Smooth muscle cell (in vitro differentiated cells): Measurements from ENCODE around the gene INPP4B. TPM values are rescaled to one million over a fixed set of nuclear protein-coding genes. Genes with fewer than 3 reads are reported as not detected.
A peak's percentile ranks its signal among the peaks of the same experiment; 100 is the strongest.

Source experiments
- DNase-seq: peaks from one replicate; lab custom pipeline; 2025; ENCODE audit not compliant: unreplicated experiment; lab: John Stamatoyannopoulos, UW
- H2AFZ ChIP-seq: fragments of 200-600 bp; sonication (generic); 2 replicates; pipeline ENCODE4 v1.6.0; 2016; ENCODE audit warnings: antibody characterized with exemption, low read depth, mild to moderate bottlenecking
- H3F3A ChIP-seq: fragments of 200-600 bp; sonication (generic); 2 replicates; pipeline ENCODE4 v1.6.0; 2017; ENCODE audit warnings: antibody characterized with exemption, low read depth
- H3K27ac ChIP-seq: fragments of 200-600 bp; sonication (generic); 2 replicates; pipeline ENCODE4 v1.5.1; 2016; ENCODE audit warnings: low read depth, mild to moderate bottlenecking
- H3K27me3 ChIP-seq: fragments of 200-600 bp; sonication (generic); 2 replicates; pipeline ENCODE4 v1.6.1; 2016; ENCODE audit warnings: low read depth, mild to moderate bottlenecking
- H3K36me3 ChIP-seq: fragments of 200-600 bp; sonication (generic); 2 replicates; pipeline ENCODE4 v1.5.1; 2016; ENCODE audit warnings: low read depth
- H3K4me1 ChIP-seq: fragments of 200-600 bp; sonication (generic); 2 replicates; pipeline ENCODE4 v1.5.1; 2016; ENCODE audit warnings: low read depth
- H3K4me2 ChIP-seq: fragments of 200-600 bp; sonication (generic); 2 replicates; pipeline ENCODE4 v1.6.0; 2016; ENCODE audit warnings: mild to moderate bottlenecking
- H3K4me3 ChIP-seq: fragments of 200-600 bp; sonication (generic); 2 replicates; pipeline ENCODE4 v1.5.1; 2016; ENCODE audit warnings: mild to moderate bottlenecking
- H3K79me2 ChIP-seq: fragments of 200-600 bp; sonication (generic); 2 replicates; pipeline ENCODE4 v1.6.0; 2016; ENCODE audit warnings: low read depth, mild to moderate bottlenecking
- H3K9ac ChIP-seq: fragments of 200-600 bp; sonication (generic); 2 replicates; pipeline ENCODE4 v1.6.0; 2016; ENCODE audit warnings: low read depth
- H3K9me3 ChIP-seq: fragments of 200-600 bp; sonication (generic); replicated peaks from 2 replicates; pipeline ENCODE4 v1.5.1; 2016; ENCODE audit warnings: low read depth
- H4K20me1 ChIP-seq: fragments of 200-600 bp; sonication (generic); 2 replicates; pipeline ENCODE4 v1.6.0; 2016; ENCODE audit warnings: low read depth
- CTCF ChIP-seq: fragments of 200-600 bp; sonication (generic); IDR thresholded peaks from 2 replicates; pipeline ENCODE4 v1.5.1; 2017; ENCODE audit warnings: borderline replicate concordance, mild to moderate bottlenecking, antibody characterized with exemption; ENCODE audit not compliant: insufficient read depth, poor library complexity, severe bottlenecking
- WGBS: methylation state at CpG from one replicate; pipeline ENCODE4 v1.1.7; 2016; ENCODE audit warnings: low lambda C conversion rate; 5-methylcytosine and 5-hydroxymethylcytosine counted together
- polyA plus RNA-seq: library from polyadenylated mRNA; unstranded; fragments of >200 nt; fragmentation: Nextera tagmentation; extraction: Ambion mirVana; gene quantifications from 2 replicates; pipeline ENCODE4 v1.2.1, GENCODE V29; 2016
- total RNA-seq: library from RNA; depleted of rRNA; stranded (reverse); fragments of >200 nt; gene quantifications from 2 replicates; pipeline ENCODE4 v1.2.3, GENCODE V29; 2014

INPP4B gene
- total and polyA plus RNA-seq, 2 experiments from 2014 or later: 2.0 to 10.9 TPM

GRCh38 chr4:142307857-142308256, 538.2 kb downstream of the INPP4B start:
- Histone ChIP-seq H3K27ac (no peak overlapping the region), H3K4me1 (no peaks in the 10 kb centered on the region), H3K27me3 (no peaks in the 10 kb centered on the region), H4K20me1 (no peaks in the 10 kb centered on the region), H3K4me3 (no peak overlapping the region), H2AFZ (no peak overlapping the region), H3K9ac (no peak overlapping the region), H3K79me2 (no peaks in the 10 kb centered on the region), H3K36me3 (no peaks in the 10 kb centered on the region), H3K4me2 (no peak overlapping the region), H3K9me3 (no peaks in the 10 kb centered on the region), H3F3A (no peaks in the 10 kb centered on the region)
- WGBS: 92% methylated on average over 2 of the region's 2 CpGs
- TF ChIP-seq CTCF: no peak
- DNase-seq: no peak

DNA sequence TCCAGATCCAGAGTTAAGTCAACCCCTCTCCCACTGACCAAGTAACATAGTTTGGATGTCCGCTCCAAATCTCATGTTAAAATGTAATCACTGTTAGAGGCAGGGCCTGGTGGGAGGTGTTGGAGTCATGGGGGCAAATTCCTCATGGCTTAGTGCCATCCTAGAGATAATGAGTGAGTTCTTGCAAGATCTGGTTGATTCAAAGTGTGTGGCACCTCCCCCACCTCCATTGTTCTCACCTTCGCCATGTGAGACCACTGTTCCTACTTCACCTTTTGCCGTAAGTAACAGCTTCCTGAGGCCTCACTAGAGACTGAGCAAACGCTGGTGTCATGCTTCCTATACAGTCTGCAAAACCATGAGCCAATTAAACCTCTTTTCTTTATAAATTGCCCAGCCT, 548.8 kb downstream of the INPP4B start:
- no peak overlapping the region for H2AFZ ChIP-seq
- no peaks in the 10 kb centered on the region for H3K4me1 ChIP-seq
- no peaks in the 10 kb centered on the region for H3F3A ChIP-seq
- no peak overlapping the region for H3K4me3 ChIP-seq
- H3K4me2 ChIP-seq: no peak overlapping the region
- 88% methylated on average over 4 of the region's 4 CpGs for WGBS
- H3K36me3 ChIP-seq: no peaks in the 10 kb centered on the region
- no peak for DNase-seq
- H3K27ac ChIP-seq: no peak overlapping the region
- H4K20me1 ChIP-seq: no peaks in the 10 kb centered on the region
- no peaks in the 10 kb centered on the region for H3K9me3 ChIP-seq
- TF ChIP-seq CTCF: no peak
- no peak overlapping the region for H3K9ac ChIP-seq
- H3K27me3 ChIP-seq: no peaks in the 10 kb centered on the region
- H3K79me2 ChIP-seq: no peaks in the 10 kb centered on the region

- no peaks in the 10 kb centered on the region for H3K79me2 ChIP-seq
Observed at GRCh38 chr4:142293536-142293935, 552.6 kb downstream of the INPP4B start.

More at GRCh38 chr4:142293536-142293935, 552.6 kb downstream of the INPP4B start:
- no peak overlapping the region for H3K9ac ChIP-seq
- no peak for TF ChIP-seq CTCF
- peak overlapping the region; percentile 50 for H3K4me2 ChIP-seq
- no peak overlapping the region for H2AFZ ChIP-seq
- 16% methylated on average over 4 of the region's 4 CpGs for WGBS
- no peaks in the 10 kb centered on the region for H3K27me3 ChIP-seq
- peak overlapping the region; percentile 33 for H3K27ac ChIP-seq
- no peaks in the 10 kb centered on the region for H3K36me3 ChIP-seq
- no peak overlapping the region for H3K4me3 ChIP-seq
- no peaks in the 10 kb centered on the region for H4K20me1 ChIP-seq
- no peaks in the 10 kb centered on the region for H3K9me3 ChIP-seq
- no peak for DNase-seq
- H3F3A ChIP-seq: no peaks in the 10 kb centered on the region
- H3K4me1 ChIP-seq: no peaks in the 10 kb centered on the region
